OCI-LY1 (cell line): Measurements from ENCODE around the gene SYMPK.

Experiments
- H2AFZ ChIP-seq: fragments of 200-600 bp; sonication (generic), shearing (Covaris generic); 2 replicates; pipeline ENCODE4 v1.6.0; 2014; ENCODE audit warnings: antibody characterized with exemption, mild to moderate bottlenecking, low read length
- H3F3A ChIP-seq: fragments of 200-600 bp; sonication (generic), shearing (Covaris generic); 2 replicates; pipeline ENCODE4 v1.6.0; 2014; ENCODE audit warnings: mild to moderate bottlenecking, antibody characterized with exemption, low read length, moderate library complexity; ENCODE audit not compliant: insufficient read depth
- H3K27ac ChIP-seq: fragments of 200-600 bp; sonication (generic); 2 replicates; pipeline ENCODE4 v1.5.1; 2014; ENCODE audit warnings: low read length, mixed run types, mild to moderate bottlenecking, low read depth; ENCODE audit not compliant: poor library complexity, severe bottlenecking
- H3K27me3 ChIP-seq: fragments of 200-600 bp; sonication (generic); 2 replicates; pipeline ENCODE4 v1.6.0; 2014; ENCODE audit warnings: antibody characterized with exemption, mild to moderate bottlenecking, low read length, moderate library complexity; ENCODE audit not compliant: insufficient read depth
- H3K36me3 ChIP-seq: fragments of 200-600 bp; sonication (generic); 2 replicates; pipeline ENCODE4 v1.6.1; 2014; ENCODE audit warnings: mild to moderate bottlenecking, antibody characterized with exemption, low read length, moderate library complexity, mixed read lengths; ENCODE audit not compliant: insufficient read depth
- H3K4me1 ChIP-seq: fragments of 200-600 bp; sonication (generic); 2 replicates; pipeline ENCODE4 v1.5.1; 2014; ENCODE audit warnings: mild to moderate bottlenecking, low read length, moderate library complexity; ENCODE audit not compliant: insufficient read depth, severe bottlenecking
- H3K4me2 ChIP-seq: fragments of 200-600 bp; sonication (generic), shearing (Covaris generic); 2 replicates; pipeline ENCODE4 v1.6.1; 2014; ENCODE audit warnings: low read length
- H3K4me3 ChIP-seq: fragments of 200-600 bp; sonication (generic); 2 replicates; pipeline ENCODE4 v1.5.1; 2014; ENCODE audit warnings: low read length, low read depth, mild to moderate bottlenecking, mixed read lengths; ENCODE audit not compliant: poor library complexity, severe bottlenecking
- H3K79me2 ChIP-seq: fragments of 200-600 bp; shearing (Covaris generic); 2 replicates; pipeline ENCODE4 v1.6.1; 2016; ENCODE audit warnings: mixed run types, low read length, mixed read lengths; ENCODE audit not compliant: insufficient read depth
- H3K9ac ChIP-seq: fragments of 200-600 bp; sonication (generic), shearing (Covaris generic); 2 replicates; pipeline ENCODE4 v1.6.1; 2014; ENCODE audit warnings: mild to moderate bottlenecking, low read length, mixed read lengths
- H3K9me2 ChIP-seq: fragments of 200-600 bp; sonication (generic), shearing (Covaris generic); 2 replicates; pipeline ENCODE4 v1.6.1; 2014; ENCODE audit warnings: low read depth, mild to moderate bottlenecking, low read length, mixed read lengths
- H3K9me3 ChIP-seq: fragments of 200-600 bp; shearing (Covaris generic); 2 replicates; pipeline ENCODE4 v1.6.1; 2014; ENCODE audit warnings: low read length, mixed read lengths
- H4K20me1 ChIP-seq: fragments of 200-600 bp; sonication (generic), shearing (Covaris generic); 2 replicates; pipeline ENCODE4 v1.6.0; 2016; ENCODE audit warnings: mild to moderate bottlenecking, low read length; ENCODE audit not compliant: insufficient read depth
- CTCF ChIP-seq: fragments of 200-600 bp; sonication (generic), shearing (Covaris generic); IDR thresholded peaks from 2 replicates; pipeline ENCODE4 v1.5.1; 2017; ENCODE audit warnings: mild to moderate bottlenecking, antibody characterized with exemption, low read length, moderate library complexity, mixed read lengths
- EZH2 ChIP-seq: fragments of 200-600 bp; sonication (generic), shearing (Covaris generic); IDR thresholded peaks from 2 replicates; pipeline ENCODE4 v1.8.0; 2017; ENCODE audit warnings: borderline replicate concordance, mixed run types, mild to moderate bottlenecking, antibody characterized with exemption, low read length, moderate library complexity, mixed read lengths

SYMPK gene

GRCh38 chr19:45828523-45828922, 34.4 kb downstream of the SYMPK start:
- H3K36me3 ChIP-seq: peaks cover 84% of the 10 kb centered on the region

DNA sequence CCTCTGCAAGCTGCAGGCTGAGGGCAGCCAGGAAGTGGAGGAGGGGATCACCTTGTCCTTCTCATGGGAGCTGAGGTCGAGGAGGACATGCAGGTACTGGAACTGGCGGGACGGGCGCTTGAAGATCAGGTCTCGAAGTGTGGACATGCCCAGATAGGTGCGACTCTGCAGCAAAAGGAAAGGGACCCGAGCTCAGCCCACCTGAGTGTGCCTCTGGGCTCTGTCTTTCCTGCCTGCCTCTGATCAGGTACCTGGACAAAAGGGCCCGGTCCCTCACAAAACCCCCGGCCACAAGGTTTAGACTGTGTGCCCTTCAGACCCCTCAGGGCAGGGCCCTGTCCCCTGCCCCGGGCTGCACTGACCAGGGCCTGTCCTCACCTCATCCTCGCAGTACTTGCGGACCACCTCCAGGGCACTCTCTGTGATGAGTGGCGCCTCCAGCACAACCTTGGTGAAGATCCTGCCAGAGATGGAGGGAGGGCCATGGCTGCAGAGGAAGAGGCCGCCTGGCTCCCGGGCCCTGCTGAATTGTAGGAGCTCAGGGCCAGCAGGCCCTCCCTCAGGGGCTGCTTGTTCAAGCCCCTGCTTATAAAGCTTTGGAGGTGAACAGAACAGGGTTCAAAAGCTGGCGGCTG, 35.4 kb downstream of the SYMPK start:
- Histone ChIP-seq H3K27me3 (no peaks in the 10 kb centered on the region), H3F3A (no peaks in the 10 kb centered on the region), H3K4me2 (no peak overlapping the region), H3K9me2 (no peaks in the 10 kb centered on the region), H3K9ac (no peak overlapping the region), H2AFZ (no peak overlapping the region), H3K4me1 (peaks cover 27% of the 10 kb centered on the region), H3K36me3 (peaks cover 88% of the 10 kb centered on the region), H3K9me3 (no peaks in the 10 kb centered on the region), H3K27ac (no peak overlapping the region), H3K79me2 (no peaks in the 10 kb centered on the region), H4K20me1 (no peaks in the 10 kb centered on the region), H3K4me3 (no peak overlapping the region)
- TF ChIP-seq EZH2 (no peak), CTCF (no peak)

More at GRCh38 chr19:45828523-45828922, 34.4 kb downstream of the SYMPK start:
- Histone ChIP-seq H3K27ac (no peak overlapping the region), H3K79me2 (no peaks in the 10 kb centered on the region), H2AFZ (no peak overlapping the region), H3K9ac (no peak overlapping the region), H3K9me2 (no peaks in the 10 kb centered on the region), H3F3A (no peaks in the 10 kb centered on the region), H3K4me3 (no peak overlapping the region), H3K4me1 (peaks cover 18% of the 10 kb centered on the region), H4K20me1 (no peaks in the 10 kb centered on the region), H3K27me3 (no peaks in the 10 kb centered on the region), H3K9me3 (no peaks in the 10 kb centered on the region), H3K4me2 (no peak overlapping the region)
- TF ChIP-seq EZH2 (no peak), CTCF (no peak)

DNA sequence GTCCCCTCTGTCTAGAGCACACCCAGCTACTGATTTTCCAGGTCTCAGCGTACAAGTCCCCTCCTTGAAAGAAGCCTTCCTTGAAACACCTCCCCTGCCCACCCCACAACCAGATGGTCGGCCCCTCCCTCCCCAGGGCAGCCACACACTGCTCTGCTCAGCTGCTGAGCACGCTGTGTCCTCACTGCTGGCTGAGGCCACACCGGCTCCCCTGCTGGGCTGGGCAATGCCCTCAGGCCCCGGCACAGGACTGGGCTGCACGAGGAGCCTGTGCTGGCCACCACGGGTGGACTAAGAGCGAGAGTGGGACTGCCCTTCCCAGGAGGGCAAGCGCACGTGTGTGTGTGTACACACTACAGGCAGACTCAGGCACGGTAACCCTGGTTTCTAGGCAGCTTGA, 36.0 kb downstream of the SYMPK start:
- no peak overlapping the region for H3K4me3 ChIP-seq
- H3F3A ChIP-seq: no peaks in the 10 kb centered on the region
- H3K4me1 ChIP-seq: peaks cover 27% of the 10 kb centered on the region
- peaks cover 86% of the 10 kb centered on the region for H3K36me3 ChIP-seq
- H3K4me2 ChIP-seq: no peak overlapping the region
- TF ChIP-seq EZH2: no peak
- TF ChIP-seq CTCF: no peak
- H4K20me1 ChIP-seq: no peaks in the 10 kb centered on the region
- H3K9ac ChIP-seq: no peak overlapping the region
- H3K9me3 ChIP-seq: no peaks in the 10 kb centered on the region
- H3K79me2 ChIP-seq: no peaks in the 10 kb centered on the region
- no peaks in the 10 kb centered on the region for H3K27me3 ChIP-seq
- no peak overlapping the region for H2AFZ ChIP-seq
- H3K27ac ChIP-seq: no peak overlapping the region
- H3K9me2 ChIP-seq: no peaks in the 10 kb centered on the region
